ENCODE results near the gene UQCRQ.

GRCh38 chr5:132823481-132824050 lies 42.9 kb upstream of the UQCRQ start:
- no peak for TF ChIP-seq CTCF (IDR thresholded peaks at IDR 0.05)
- TF ChIP-seq POLR2A (IDR thresholded peaks at IDR 0.05) = no peak

Data from thyroid gland (tissue), 4 donors.